ENCODE results near the gene FYB2.

DNA sequence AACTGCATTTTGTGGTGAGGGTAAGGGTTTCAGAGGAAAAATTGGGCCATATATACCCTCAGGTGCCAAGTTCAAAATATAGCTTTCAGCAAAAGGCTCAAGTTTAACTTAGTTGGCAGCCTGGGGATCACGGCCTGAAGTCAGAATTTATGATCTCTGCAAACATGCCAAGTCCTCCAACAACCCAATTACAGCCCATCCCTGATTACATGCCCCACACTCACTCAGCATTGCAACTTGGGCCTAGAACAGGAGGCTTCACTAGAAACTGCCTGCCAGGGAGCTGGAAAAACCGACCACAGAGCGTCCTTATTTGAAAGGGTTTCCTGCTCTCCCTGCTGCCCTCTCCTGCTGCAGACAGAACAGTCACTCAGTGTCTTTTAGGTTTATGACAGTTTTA lies 12.4 kb downstream of the FYB2 start:
- TF ChIP-seq POLR2AphosphoS5 (IDR thresholded peaks at IDR 0.05) (no peak), RAD21 (conservative IDR thresholded peaks at IDR 0.05) (no peak)
- TF ChIP-seq, protein P1, sequence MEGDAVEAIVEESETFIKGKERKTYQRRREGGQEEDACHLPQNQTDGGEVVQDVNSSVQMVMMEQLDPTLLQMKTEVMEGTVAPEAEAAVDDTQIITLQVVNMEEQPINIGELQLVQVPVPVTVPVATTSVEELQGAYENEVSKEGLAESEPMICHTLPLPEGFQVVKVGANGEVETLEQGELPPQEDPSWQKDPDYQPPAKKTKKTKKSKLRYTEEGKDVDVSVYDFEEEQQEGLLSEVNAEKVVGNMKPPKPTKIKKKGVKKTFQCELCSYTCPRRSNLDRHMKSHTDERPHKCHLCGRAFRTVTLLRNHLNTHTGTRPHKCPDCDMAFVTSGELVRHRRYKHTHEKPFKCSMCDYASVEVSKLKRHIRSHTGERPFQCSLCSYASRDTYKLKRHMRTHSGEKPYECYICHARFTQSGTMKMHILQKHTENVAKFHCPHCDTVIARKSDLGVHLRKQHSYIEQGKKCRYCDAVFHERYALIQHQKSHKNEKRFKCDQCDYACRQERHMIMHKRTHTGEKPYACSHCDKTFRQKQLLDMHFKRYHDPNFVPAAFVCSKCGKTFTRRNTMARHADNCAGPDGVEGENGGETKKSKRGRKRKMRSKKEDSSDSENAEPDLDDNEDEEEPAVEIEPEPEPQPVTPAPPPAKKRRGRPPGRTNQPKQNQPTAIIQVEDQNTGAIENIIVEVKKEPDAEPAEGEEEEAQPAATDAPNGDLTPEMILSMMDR (IDR thresholded peaks at IDR 0.05; ENCODE audit: poor library complexity, severe bottlenecking) = no peak

Data from neural cell (in vitro differentiated cells).